GM21447 (cell line): ENCODE data around the gene WDR49.

ENCODE experiments used
- ATAC-seq: cut with Tn5 transposase; IDR thresholded peaks from one replicate; pipeline ENCODE4 v1.9.1; 2021; ENCODE audit not compliant: unreplicated experiment

Gene WDR49

GRCh38 chr3:167491621-167492020, 162.1 kb downstream of the WDR49 start:
- no peak for ATAC-seq

GRCh38 chr3:167489571-167489970, 164.2 kb downstream of the WDR49 start:
- no peak for ATAC-seq

- no peak for ATAC-seq
Observed at GRCh38 chr3:167487556-167487955, 166.2 kb downstream of the WDR49 start.

- no peak for ATAC-seq
Observed at GRCh38 chr3:167484551-167484950, 169.2 kb downstream of the WDR49 start.

GRCh38 chr3:167483708-167484475, 169.8 kb downstream of the WDR49 start:
- ATAC-seq, result no peak

- ATAC-seq, result no peak
Observed at GRCh38 chr3:167481164-167481563, 172.6 kb downstream of the WDR49 start.

GRCh38 chr3:167480748-167481147, 173.0 kb downstream of the WDR49 start:
- ATAC-seq, result no peak

GRCh38 chr3:167473863-167474262, 179.9 kb downstream of the WDR49 start, which contains the start of gene SERPINI2:
Gene SERPINI2, minus strand, starts transcription at chr3:167474042. Its CDS starts 2,208 bp downstream, at chr3:167471834.
- ATAC-seq, result no peak

GRCh38 chr3:167469381-167469780, 184.4 kb downstream of the WDR49 start:
- ATAC-seq, result no peak

- no peak for ATAC-seq
Observed at GRCh38 chr3:167467848-167468611, 185.7 kb downstream of the WDR49 start.

- no peak for ATAC-seq
Observed at GRCh38 chr3:167466966-167467365, 186.8 kb downstream of the WDR49 start.

GRCh38 chr3:167456157-167456799, 197.5 kb downstream of the WDR49 start:
- ATAC-seq, result no peak

GRCh38 chr3:167453815-167454214, 199.9 kb downstream of the WDR49 start:
- no peak for ATAC-seq

- no peak for ATAC-seq
Observed at GRCh38 chr3:167451282-167451681, 202.5 kb downstream of the WDR49 start.

- no peak for ATAC-seq
Observed at GRCh38 chr3:167450675-167451074, 203.1 kb downstream of the WDR49 start.

- ATAC-seq, result no peak
Observed at GRCh38 chr3:167450195-167450594, 203.5 kb downstream of the WDR49 start.

GRCh38 chr3:167445491-167445890, 208.3 kb downstream of the WDR49 start:
- no peak for ATAC-seq

GRCh38 chr3:167441256-167441655, 212.5 kb downstream of the WDR49 start:
- no peak for ATAC-seq

- no peak for ATAC-seq
Observed at GRCh38 chr3:167437428-167438139, 216.2 kb downstream of the WDR49 start.
